HS-27A (cell line): ENCODE measurements around the gene PPP4R2.
A peak's percentile ranks its signal among the peaks of the same experiment; 100 is the strongest.
"Not testable (repeated sequence)": the region's sequence is repeated elsewhere in the genome, so short reads cannot be mapped to it uniquely, and the experiment has no call there.

Experiments
- DNase-seq: peaks from one replicate; pipeline ENCODE4 v3.0.0-alpha.2; 2012; ENCODE audit warnings: low read depth, missing footprints

Gene PPP4R2

DNA sequence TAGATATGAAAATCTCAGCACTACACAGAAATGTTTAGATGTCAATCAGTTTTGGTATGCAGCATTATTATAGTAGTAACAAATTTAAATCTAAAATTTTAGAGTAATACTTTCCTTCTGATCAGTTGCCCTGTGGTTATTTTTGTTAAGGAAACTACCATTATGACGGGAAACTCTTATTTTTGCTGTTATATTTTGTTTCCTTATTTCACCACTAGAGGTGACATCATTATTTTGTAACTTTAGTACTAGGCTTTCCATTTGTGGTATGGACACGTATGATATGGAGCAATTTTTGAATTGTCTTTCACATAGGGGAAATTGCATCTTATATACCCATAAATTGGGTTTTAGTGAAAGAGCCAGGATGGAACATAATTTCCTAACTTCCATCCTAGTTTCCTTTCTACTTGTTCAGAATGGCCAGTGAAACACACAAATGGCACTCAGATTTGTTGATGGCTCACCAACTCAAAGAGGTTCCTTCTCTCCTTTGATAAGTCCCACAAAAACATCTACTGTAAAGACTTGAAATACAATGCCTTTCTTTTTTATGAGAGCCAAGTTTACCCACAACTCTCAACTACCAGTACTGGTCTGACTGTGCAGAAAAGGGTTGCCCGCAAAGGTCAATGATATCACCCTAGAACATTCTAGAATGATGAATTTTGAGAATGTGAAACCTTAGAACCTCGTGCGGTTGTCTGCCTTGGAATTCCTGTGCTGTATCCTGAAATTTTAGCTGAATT lies 19.4 kb upstream of the PPP4R2 start:
- DNase-seq, result no peak

DNA sequence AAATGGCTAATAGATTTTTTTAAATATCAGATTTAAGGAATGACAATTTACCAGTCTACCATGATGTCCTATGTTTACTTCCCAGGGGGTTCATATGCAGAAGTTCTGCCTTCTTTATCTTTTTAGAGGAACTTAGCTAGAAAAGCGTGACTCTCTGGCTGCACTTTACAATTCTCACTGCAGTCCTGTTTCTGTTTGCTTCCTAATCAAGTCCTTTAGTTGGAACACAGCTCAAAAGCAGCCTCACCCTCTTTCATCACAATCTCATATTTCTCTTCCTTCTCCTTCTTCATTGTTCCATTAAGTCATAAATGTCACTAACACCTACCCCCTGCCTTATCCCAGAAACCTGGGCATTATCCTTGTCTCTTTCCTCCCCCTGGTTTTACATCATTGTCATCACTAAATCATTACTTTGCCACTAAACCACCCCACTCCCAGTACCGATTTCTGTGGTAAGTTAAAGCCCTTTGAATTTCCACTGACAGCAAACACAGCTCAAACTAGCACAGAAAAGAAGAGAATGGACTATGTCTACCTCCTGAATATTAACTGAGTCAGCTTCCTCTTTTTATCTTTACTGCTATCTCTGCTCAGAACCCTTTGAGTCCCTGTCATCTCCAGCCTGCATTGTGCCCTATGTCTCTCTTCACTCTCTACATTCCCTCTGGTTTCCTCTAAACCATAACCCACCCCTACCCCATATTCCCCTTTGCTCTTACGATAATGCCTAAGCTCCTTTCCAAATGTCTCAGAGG lies 13.8 kb upstream of the PPP4R2 start:
- no peak for DNase-seq

DNA sequence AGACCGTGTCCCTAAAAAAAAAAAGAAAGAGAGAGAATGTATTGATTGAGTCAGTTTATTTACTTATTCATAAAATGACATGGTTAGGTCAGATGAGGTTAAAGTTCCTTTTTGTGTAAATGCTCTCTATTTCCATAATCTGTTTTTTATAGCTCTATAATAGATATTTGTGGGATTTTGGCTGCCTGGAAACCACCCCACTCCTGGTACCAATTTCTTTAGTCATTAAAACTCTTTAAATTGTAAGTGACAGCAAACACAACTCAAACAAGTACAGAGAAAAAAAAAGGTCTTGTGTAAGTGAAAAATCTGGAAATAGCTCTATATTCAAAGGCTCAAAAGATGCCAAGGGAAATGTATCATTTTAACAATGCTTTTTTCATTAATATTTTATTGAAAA lies 11.0 kb upstream of the PPP4R2 start:
- DNase-seq, result no peak

DNA sequence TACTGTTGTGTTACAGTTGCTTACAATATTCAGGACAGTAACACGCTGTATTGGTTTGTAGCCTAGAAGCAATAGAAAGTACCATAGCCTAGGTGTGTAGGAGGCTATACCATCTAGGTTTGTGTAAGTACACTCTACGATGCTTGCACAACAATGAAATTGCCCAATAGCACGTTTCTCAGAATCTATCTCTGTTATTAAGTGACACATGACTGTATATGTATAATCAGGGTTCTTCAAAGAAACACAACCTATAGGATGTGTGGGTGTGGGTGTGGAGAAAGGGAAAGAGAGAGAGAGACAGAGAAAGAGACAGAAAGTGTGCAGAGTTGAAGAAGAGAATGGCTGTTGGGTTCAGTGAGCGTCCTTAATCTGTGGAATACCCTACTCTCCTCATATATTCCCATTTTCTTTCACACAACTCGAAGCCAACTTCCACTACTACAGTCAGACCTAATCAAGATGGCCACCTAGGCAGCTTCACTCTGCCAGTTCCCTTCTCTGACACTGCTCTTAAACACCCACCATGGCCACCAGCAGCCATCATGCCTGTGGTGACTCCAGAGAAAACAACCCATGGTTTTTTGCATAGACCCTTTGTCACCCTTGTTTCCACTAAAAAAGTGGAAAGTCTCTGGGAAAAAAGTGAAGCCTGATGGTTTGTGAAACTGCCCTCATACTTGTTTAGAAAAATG lies 5.8 kb upstream of the PPP4R2 start:
- DNase-seq, result no peak

DNA sequence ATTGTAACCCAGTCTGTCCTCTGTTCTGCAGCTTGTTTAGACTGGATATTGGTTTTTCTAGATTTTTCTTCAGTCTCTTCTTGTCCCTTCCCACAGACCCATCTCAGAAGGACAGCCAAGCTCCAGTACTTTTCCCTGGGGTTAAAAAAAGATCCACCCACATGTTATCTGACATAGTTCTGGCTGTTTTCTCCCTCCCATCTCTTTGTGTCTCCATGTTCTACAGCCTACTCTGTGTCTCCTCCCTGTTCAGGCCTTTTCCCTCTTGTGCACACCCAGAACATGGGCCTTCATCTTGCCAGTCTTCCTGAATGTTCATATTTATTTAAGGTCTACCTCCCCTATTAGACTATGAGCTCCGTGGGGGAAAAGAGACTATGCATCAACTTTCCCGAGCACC lies 5.1 kb upstream of the PPP4R2 start:
- no peak for DNase-seq

DNA sequence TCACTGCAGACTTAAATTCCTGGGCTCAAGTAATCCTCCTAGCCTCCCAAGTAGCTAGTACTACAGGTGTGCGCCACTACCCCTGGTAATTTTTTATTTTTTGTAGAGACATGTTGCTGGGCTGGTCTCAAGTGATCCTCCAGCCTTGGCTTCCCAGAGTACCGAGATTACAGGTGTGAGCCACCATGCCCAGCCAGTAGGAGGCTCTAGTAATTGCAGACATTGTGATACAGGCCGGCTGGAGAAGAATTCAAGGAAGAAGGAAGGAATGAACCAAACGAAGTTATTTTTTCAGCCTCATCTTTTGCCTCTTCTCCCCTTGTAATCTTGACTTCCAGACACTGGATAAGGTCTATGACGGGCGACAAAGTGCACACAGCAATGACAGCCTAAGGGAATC lies 3.2 kb upstream of the PPP4R2 start:
- no peak for DNase-seq

DNA sequence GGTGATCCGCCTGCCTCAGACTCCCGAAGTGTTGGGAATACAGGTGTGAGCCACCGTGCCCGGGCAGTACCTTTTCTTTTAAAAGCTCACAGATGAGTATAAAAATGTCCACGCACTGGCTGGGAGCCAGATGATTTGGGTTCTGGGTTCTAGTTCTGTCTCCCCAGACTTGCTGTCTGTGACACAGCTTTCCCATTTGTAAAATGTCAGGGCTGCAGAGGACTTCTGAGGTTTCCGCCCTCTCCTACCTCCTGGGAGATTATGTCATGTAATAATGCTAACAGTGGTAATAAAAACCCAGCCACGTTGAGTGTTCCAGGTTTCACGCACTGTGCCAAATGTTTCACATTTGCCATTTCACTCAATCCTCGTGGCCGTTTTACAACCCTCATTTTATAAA lies 1.3 kb upstream of the PPP4R2 start:
- DNase-seq, result no peak

DNA sequence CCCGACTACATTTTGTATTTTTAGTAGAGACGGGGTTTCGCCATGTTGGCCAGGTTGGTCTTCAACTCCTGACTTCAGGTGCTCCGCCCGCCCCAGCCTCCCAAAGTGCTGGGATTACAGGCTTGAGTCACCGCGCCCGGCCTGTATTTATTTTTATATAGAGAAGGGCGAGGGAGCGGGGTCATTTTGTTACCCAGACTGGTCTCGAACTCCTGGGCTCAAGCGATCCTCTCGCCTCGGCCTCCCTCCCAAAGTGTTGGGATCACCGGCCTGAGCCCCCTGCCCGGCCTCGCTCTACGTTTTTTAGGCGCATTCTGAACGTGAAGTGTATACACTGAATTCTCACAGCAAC lies 514 bp upstream of the PPP4R2 start:
- DNase-seq, result no peak

DNA sequence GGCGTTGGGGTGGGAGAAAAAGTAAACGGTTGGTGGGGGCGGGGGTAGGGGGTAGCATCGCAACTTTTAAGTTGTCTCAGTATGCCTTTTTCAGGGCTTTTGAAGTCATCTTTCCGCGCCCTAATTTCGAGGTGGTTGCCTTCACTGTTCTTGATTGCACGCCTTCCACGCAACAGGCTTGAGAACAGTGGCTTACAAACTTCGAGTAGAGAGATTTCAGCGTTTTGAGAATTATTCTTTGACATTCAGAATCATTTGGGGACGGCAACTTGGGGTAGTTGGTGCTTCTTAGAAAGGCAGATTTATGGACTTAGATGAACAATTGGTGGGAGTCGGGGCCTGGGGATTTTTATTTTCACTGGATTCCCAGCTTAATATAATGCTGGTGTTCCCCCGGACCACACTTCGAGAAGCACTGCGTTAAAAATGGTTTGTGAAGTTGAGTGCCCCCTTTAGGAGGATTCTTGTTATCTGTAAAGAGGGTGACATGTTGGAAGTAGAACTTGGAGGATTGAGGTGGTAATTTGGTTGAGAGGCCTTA lies 880 bp downstream of the PPP4R2 start:
- peak; percentile 38 for DNase-seq

DNA sequence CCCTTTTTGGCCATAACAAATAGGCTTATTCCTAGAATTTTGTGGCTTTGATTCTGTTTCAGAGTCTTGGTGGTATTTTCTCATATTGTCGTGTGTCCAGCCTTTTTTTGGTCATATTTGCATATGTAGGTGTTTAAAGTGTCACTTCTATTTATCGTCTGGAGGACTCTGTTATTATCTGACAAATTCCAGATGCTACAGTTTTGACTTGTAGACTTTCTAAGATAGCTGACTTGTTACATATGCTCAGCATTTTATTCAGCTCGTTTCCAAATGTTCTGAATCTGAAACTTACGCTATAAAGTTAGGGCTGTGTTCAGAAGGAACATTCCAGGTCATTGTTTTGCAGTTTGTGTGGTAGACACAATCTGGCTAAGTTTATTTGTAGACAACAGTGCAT lies 1.9 kb downstream of the PPP4R2 start:
- no peak for DNase-seq

DNA sequence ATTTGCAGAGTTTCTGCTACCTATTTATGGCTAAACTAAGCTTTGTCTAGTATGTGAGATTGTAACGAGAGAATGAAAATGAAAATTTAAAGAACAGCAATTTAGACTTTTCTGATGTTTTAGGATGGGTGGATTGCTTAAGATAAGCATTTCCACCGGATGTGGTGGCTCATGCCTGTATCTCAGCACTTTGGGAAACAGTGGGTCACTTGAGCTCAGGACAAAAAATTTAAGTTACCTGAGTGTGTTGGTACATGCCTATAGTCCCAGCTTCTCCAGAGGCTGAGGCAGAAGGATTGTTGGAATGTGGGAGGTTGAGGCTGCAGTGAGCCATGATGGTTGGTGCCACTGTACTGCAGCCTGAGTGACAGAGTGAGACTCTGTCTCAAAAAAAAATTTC lies 3.3 kb downstream of the PPP4R2 start:
- no peak for DNase-seq

DNA sequence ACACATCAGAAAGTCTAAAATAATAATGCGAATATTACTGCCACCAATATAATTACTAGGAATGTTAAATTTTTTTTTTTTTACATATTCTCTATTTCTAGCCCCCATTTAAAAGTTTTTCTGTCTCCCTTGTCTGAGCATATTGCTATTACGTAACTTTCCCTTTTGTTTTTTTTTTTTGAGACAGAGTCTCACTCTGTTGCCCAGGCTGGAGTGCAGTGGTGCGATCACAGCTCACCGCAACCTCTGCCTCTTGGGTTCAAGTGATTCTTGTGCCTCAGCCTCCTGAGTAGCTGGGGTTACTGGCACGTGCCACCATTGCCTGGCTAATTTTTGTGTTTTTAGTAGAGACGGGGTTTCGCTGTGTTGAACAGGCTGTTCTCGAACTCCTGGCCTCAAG lies 6.4 kb downstream of the PPP4R2 start:
- not testable (repeated sequence) for DNase-seq

DNA sequence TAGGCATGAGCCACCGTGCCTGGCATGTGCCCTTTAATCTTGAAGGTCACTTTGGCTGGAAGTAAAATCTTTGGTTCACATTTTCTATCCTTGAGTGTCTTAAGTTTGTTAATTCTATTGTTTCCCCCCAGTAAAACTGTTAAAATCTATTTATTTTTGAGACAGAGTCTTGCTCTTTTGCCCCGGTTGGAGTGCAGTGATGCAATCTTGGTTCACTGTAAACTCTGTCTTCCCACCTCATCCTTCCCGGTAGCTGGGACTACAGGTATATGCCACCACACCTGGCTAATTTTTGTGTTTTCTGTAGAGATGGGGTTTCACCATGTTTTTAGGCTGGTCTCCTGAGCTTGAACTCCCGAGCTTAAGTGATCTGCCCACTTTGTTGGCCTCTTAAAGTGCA lies 7.7 kb downstream of the PPP4R2 start:
- no peak for DNase-seq

DNA sequence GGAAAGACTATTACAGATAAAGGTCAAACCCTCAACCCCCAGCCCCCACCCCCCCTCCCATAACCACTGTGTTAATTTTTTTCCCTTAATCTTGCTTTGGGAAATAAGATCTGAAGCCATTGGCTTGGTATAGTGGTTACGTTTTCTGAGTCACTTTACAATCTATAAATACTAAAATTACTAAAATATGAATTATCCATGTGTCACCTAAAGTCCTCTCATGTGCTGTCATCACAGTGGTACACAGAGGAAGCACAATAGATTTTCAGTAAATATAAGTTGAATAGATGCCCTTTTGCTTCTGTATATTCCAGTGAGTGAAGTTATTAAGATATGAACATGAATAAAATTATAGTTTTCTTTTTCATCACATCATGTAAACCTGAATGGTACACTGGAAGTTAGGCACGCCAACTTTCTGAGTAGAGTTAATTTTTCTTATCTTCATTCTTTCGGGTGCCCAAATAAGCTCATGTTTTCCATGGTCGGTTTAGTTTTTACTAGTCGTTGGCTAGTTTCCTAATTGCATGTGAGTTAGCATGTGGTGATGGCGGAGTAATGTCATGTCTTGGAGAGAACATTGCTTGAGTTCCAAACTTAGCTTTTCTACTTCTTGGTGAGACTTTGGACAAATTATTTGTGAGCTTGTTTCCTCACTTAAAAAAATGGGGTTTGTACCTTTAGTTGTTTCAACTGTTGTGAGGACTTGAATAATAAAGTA lies 11.5 kb downstream of the PPP4R2 start:
- DNase-seq, result no peak

DNA sequence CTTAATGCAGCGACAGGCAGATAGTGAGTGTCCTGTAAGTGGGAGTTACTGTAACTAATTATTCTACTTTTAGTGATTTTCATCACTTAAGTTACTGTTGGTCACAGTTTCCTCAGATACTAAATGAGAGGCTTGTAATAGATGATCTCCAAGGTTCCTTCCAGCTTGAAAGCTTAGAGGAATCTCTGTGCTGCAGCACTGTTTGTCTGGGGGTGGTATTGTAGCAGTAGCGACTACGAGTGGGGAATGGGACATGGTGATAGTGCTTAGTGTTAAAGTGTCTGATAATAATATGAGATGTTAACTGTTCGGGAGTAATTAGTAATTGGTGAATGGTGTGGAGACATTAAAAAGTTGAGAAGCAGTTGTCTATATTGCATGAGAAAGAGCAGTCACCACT lies 12.4 kb downstream of the PPP4R2 start:
- no peak for DNase-seq

DNA sequence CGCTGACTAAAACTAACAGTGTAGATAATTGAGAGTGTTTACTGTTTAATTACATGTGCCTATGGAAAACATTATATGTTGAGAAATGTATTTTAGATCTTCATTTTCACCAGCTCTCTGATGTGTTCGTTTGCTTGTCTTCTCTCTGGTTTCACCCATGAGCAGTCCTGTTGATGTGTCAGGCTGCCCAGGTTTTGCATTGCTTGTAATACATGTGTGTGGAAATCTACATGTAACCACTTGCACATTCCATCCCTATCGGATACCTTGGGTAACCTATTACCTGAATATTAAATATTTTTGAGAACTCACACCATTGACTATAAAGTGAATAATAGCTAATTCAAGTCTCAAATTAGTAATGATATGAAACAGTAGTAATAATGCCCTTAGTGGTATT lies 13.1 kb downstream of the PPP4R2 start:
- DNase-seq, result no peak

DNA sequence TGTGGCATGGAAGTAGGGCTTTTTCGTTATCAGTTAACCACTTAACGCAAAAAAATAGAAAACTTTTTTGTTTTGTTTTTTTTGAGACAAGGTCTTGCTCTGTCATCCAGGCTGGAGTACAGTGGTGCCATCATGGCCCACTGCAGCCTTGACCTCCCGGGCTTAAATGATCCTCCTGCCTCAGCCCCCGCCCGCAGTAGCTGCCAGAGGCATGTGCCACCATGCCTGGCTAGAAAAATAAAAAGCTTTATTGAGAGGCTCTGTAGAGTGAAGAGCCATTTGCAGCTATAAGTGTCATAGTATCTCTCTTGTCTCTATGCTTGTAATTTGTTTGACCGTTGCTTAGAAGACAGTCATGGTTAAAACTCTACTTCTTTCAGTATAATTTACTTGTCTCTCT lies 13.5 kb downstream of the PPP4R2 start:
- DNase-seq, result no peak

DNA sequence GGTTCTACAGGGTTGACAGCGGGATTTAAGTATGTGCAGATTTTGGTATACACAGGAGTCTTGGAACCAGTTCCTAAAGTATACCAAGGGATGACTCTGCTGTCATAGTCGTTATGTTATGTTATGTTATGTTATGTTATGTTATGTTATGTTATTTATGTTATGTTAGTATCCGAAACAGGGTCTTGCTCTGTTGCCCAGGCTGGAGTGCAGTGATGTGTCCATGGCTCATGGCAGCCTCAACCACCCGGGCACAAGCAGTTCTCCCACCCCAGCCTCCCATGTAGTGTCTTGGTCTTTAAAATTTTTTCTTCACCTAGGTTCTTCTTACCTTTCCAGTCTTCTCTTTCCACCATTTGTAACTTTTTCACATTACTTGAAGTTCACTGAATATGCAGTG lies 21.7 kb downstream of the PPP4R2 start:
- DNase-seq, result no peak

DNA sequence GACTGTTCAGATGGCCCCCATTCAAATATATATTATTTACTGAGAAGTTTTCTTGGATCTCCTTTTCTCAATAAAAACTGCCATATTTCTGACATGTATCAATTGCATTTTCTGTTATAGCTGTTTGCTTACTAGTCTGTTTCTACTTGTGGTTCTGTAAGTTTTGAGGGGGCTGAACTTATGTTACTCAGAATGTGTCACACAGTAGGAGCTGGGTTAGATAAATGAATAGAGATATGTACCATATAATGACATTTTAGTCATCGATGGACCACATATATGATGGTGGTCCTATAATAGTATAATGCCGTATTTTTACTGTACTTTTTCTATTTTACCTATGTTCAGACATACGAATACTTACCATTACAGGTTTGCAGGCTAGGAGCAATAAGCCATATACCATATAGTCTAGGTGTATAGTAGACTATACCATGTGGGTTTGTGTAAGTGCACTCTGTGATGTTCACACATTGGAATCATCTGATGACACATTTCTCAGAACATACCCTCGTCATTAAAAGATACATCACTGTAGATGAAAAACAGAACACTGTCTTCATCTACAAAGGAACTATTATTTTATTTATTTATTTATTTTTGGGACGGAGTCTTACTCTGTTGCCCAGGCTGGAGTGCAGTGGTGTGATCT lies 22.3 kb downstream of the PPP4R2 start:
- no peak for DNase-seq

DNA sequence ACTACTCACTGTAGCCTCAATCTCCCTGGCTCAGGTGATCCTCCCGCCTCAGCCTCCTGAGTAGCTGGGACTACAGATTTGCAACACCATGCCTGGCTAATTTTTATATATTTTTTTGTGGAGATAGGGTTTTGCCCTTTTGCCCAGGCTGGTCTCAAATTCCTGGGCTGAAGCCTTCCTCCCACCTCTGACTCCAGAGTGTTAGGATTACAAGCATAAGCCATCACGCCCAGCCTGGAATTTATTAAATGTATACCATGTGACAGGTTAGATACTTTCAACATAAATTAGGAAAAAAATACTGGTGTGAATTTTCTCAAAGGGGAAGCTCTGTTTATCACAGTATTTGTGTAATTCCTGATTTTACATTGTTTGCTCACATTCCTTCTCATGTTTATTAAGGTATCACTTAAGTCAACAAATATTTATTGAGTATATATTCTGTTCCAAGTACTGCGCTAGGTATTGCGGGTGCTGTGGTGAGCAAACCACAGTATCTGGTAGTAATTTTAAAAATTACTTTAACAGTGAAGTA lies 24.8 kb downstream of the PPP4R2 start:
- no peak for DNase-seq

DNA sequence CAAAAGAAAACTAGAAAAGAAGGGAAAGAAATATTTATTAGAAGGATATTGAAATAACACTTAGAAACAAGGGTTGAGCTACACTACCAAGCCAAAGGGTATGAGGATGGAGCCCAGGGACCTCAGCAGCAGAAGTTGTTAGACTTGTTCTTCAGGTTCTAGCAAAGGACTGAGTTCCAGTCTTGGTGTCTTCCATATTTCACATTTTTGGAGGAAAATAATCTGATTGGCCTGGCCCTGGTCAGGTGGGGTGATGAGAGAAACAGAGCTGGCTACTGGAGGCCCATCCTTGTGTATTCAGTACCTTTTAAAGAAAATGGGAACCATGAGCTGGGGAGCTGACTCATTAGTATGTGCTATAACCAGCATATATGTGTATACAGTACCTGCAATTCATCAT lies 28.2 kb downstream of the PPP4R2 start:
- no peak for DNase-seq
